ENCODE data around the gene RAB1B.

The RAB1B gene

DNA sequence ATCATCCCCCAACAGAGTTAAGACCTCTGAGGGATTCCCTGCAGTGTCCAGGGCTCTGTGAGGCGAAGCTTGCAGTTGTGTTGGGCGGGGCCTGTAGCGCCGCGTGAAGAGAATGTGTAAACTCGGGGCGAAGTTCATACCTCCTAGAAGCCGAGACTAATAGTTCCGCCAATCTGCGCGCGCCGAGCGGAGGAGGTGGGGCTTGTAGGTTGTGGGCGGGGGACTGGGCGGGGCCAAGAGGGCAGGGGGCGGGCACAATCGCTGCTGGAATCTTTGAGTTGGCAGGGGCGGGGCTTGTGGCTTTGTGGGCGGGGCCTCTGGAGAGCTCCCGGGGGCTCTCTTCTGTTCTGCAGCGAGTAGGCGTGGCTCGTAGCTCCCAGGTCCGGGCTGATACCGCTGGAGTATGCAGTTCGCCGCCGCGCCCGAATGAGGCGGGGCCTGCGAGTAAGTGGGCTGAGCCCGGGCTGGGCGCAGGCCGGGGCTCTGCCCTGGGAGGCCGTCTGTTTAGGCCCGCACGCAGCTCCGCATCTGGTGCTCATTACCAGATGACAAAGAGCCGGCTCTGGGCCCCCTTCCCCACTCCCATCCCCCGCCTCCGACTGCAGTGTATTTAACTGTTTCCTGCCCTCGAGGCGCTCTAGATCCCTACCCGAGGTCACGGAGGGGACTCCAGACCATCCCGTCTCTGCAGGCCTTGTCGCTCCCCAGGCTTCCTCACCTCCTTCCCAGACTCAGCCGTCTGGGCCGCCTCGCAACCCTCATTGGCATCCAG is 44.3 kb downstream of the RAB1B start:
- Histone ChIP-seq H3K36me3 (ENCODE audit: control insufficient read depth, insufficient read depth, low read length, severe bottlenecking) (peaks cover 13% of the 10 kb centered on the region), H3K9ac (ENCODE audit: low read length) (peak overlapping the region; percentile 98), H3K27me3 (replicated peaks; ENCODE audit: control insufficient read depth, insufficient read depth, low read length) (no peaks in the 10 kb centered on the region), H3K9me3 (ENCODE audit: control insufficient read depth, low read length) (no peaks in the 10 kb centered on the region), H3K4me1 (ENCODE audit: control insufficient read depth, insufficient read depth, low read length) (peaks cover 9% of the 10 kb centered on the region), H3K4me3 (ENCODE audit: low read length) (peak overlapping the region; percentile 98)
- DNase-seq (ENCODE audit: low read depth) = peak; percentile 100

DNA sequence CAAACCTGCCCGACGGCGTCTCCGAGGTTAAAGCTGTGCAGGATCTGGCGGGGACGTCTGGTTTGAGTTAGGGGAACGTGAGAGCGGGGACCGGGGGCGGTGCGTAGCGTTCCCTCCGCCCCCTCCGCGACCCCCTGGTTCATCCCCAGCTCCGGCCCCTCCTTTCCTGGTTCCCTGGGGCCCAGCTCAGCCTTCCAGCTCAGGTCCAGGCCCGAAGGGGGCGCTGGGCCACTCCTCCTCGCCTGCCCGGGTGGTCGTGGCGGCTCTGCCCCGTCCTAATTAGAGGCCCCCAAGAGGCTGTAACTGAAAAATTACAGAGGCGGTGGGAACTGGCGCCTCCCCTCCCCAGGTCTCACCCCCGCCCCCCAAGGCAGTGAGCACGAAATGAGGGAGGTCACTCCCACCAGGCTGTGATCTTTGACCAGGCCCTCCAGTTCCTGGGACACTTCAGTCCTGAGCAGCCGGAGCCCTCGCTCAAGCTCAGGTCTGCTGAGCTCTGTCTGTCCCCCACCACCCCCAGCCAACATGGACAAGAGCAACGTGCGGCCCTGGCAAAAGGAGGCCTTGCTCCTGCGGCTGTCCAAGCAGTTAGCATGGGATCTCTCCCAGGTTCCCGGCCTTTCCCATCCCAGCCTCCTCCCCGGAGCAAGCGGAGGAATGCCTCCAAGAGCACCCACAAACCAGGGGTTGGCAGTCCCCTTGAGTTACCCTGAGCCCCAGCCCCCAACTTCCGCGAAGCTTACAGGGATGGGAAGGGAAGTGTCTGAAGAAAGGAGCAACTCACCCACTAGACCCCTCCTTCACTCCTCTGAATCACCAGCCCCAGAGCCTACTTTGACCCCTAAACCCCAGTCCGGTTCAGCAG is 45.1 kb downstream of the RAB1B start:
- peaks cover 17% of the 10 kb centered on the region for H3K4me1 ChIP-seq (ENCODE audit: control insufficient read depth, insufficient read depth, low read length)

DNA sequence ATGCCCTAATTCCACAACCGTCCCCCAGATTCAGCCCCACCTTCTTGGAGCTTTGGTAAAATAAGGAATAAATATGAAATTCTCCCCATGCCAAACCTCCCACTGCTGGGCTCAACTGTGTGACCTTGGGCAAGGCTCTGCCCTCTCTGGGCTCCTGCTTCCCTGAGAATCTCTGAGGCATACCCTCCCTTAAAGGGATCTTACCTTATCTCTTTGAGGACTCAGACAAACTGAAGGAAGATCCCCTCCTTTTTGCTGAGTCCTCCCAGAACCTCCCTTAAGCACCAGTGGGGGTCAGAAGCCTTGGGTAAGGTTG is 45.7 kb downstream of the RAB1B start:
- Histone ChIP-seq H3K27me3 (replicated peaks; ENCODE audit: control insufficient read depth, insufficient read depth, low read length) (no peaks in the 10 kb centered on the region), H3K4me1 (ENCODE audit: control insufficient read depth, insufficient read depth, low read length) (peaks cover 23% of the 10 kb centered on the region), H3K4me3 (ENCODE audit: low read length) (peak overlapping the region; percentile 98), H3K9me3 (ENCODE audit: control insufficient read depth, low read length) (no peaks in the 10 kb centered on the region), H3K36me3 (ENCODE audit: control insufficient read depth, insufficient read depth, low read length, severe bottlenecking) (peaks cover 13% of the 10 kb centered on the region), H3K9ac (ENCODE audit: low read length) (peak overlapping the region; percentile 98)
- DNase-seq (ENCODE audit: low read depth) = no peak

More for the DNA sequence above, 45.1 kb downstream of the RAB1B start:
- no peaks in the 10 kb centered on the region for H3K9me3 ChIP-seq (ENCODE audit: control insufficient read depth, low read length)
- H3K27me3 ChIP-seq (replicated peaks; ENCODE audit: control insufficient read depth, insufficient read depth, low read length) = no peaks in the 10 kb centered on the region
- H3K36me3 ChIP-seq (ENCODE audit: control insufficient read depth, insufficient read depth, low read length, severe bottlenecking) = peaks cover 13% of the 10 kb centered on the region
- DNase-seq (ENCODE audit: low read depth) = peak; percentile 93
- peak overlapping the region; percentile 98 for H3K4me3 ChIP-seq (ENCODE audit: low read length)
- peak overlapping the region; percentile 98 for H3K9ac ChIP-seq (ENCODE audit: low read length)

DNA sequence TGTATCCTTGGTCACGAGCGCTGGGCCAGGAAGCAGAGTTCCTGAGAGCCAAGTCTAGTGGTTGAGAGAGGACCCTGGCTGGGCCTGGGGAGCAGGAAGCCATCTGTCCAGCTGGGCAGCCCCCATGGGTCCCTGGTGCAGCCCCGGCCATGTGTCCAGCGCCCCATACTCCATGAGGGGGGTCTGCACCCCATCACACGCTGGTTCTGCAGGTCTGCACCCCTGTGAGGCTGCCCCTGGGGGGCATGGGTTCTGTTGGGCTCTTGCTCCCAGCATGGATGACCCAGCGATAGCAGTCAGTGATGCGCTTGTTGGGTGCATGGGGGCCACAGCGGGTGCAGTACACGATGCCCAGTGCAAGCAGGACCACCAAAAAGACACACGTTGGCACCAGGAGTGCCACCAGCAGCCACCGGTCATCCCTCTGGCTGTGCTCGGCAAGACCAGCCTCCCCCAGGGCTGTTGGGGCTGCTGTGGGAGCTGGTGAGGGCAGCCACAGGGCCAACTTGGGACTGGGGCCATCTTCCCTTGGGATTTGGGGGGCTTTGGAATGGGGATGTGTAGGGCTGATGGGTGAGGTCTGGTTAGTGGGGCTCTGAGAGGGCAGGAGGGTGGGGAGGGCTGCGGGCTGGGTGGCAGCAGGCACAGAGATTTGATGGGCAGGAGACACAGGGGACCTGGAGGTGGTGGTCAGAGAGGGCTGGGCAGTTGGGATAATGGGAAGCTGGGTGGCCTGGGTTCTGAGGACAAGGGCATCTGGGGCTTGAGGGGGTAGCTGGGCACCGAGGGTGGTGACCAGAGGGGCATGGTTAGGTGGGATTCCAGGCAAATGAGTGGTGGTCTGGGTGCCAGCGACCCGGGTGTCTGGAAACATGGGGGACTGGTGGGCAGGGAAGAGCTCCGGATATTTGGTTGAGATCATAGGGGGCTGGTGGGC is 46.4 kb downstream of the RAB1B start:
- Histone ChIP-seq H3K9me3 (ENCODE audit: control insufficient read depth, low read length) (no peaks in the 10 kb centered on the region), H3K4me1 (ENCODE audit: control insufficient read depth, insufficient read depth, low read length) (peaks cover 24% of the 10 kb centered on the region), H3K9ac (ENCODE audit: low read length) (peak overlapping the region; percentile 98), H3K36me3 (ENCODE audit: control insufficient read depth, insufficient read depth, low read length, severe bottlenecking) (peaks cover 13% of the 10 kb centered on the region), H3K4me3 (ENCODE audit: low read length) (peak overlapping the region; percentile 98), H3K27me3 (replicated peaks; ENCODE audit: control insufficient read depth, insufficient read depth, low read length) (no peaks in the 10 kb centered on the region)
- no peak for DNase-seq (ENCODE audit: low read depth)

DNA sequence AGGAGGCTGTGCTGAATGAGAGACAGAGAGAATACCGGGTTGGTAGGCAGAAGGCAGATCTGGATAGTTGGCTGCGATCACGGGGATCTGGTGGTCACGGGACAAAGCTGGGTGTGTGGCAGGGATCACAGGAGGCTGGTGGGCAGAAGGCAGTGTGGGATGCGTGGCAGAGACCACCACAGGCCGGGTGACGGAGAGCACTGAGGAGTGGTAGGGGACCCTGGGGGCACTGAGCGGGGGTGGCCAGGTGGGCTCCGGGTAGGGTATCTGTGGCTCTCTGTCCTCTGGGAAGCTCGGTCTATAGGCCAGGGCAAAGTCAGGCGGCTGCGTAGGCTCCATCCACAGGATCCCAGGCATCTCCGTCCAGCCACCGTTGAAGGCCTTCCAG is 47.1 kb downstream of the RAB1B start:
- Histone ChIP-seq H3K36me3 (ENCODE audit: control insufficient read depth, insufficient read depth, low read length, severe bottlenecking) (peaks cover 13% of the 10 kb centered on the region), H3K27me3 (replicated peaks; ENCODE audit: control insufficient read depth, insufficient read depth, low read length) (no peaks in the 10 kb centered on the region), H3K9me3 (ENCODE audit: control insufficient read depth, low read length) (no peaks in the 10 kb centered on the region), H3K9ac (ENCODE audit: low read length) (peak overlapping the region; percentile 98), H3K4me3 (ENCODE audit: low read length) (peak overlapping the region; percentile 98), H3K4me1 (ENCODE audit: control insufficient read depth, insufficient read depth, low read length) (peaks cover 24% of the 10 kb centered on the region)
- DNase-seq (ENCODE audit: low read depth) = no peak

DNA sequence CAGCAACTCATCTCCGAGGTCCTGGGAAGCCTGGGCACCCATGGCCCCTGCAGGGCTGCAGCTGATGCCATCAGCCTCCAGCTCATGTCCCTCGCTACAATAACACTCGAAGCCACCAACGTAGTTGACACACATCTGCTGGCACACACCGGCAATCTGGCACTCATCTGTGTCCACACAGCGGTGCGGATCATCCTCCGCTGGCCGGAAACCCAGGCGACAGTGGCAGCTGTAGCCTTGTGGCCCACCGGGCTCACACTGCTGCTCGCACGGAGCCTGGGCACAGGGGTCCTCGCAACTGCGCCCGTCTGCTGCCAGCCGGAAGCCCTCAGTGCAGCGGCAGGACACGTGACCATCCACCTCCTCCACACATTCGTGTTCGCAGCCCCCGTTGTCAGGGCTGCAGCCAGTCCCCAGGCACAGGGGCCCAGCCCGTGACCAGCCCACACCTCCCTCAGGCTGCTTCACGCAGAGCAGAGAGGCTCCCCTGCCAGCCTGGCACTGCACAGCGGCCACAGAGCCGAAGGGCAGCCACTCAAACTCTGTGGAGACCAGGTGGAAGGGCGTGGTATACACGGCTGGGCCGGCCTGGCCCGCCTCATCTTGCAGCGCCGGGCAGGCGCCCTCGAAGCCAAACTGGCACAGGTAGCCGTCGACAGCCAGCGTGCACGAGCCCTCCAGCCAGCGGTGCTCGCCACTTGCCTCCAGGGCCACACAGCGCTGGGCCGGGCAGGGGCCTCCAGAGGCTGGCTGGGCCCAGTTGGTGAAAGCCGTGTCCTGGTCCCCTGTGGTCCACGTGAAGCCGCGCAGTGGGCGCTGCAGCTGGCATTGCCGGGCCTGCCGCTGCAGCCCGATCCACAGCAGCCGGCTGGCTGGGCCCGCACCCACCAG is 47.7 kb downstream of the RAB1B start:
- Histone ChIP-seq H3K4me3 (ENCODE audit: low read length) (peak overlapping the region; percentile 98), H3K27me3 (replicated peaks; ENCODE audit: control insufficient read depth, insufficient read depth, low read length) (no peaks in the 10 kb centered on the region), H3K9me3 (ENCODE audit: control insufficient read depth, low read length) (no peaks in the 10 kb centered on the region), H3K9ac (ENCODE audit: low read length) (peak overlapping the region; percentile 98), H3K4me1 (ENCODE audit: control insufficient read depth, insufficient read depth, low read length) (peaks cover 24% of the 10 kb centered on the region), H3K36me3 (ENCODE audit: control insufficient read depth, insufficient read depth, low read length, severe bottlenecking) (peaks cover 13% of the 10 kb centered on the region)
- DNase-seq (ENCODE audit: low read depth) = peak; percentile 44

DNA sequence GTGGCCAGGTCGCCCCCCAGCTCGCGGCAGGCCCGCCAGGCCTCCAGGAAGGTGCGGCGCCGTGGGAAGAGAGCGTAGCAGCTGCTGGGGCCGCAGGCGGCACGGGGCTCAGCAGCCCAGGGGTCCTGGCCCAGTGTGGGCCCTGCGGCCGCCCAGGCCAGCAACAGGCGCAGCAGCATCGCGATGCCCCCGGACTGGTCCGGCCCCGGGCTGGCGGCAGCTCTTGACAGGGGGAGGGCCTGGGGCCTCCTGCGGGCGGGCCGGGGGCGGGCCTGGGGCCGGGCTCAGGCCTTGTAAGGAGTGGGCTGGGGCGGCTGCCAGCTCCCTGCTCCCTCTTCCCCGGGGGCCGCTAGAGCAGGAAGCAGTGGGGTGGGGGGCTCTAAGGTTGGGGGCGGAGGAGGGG is 48.4 kb downstream of the RAB1B start, which contains the start of gene CD248:
Gene CD248 (minus strand): TSS at position 196 of the 403 bp plus-strand sequence. CDS start 17 bp downstream, at position 179.
- H3K9me3 ChIP-seq (ENCODE audit: control insufficient read depth, low read length) = no peaks in the 10 kb centered on the region
- peaks cover 31% of the 10 kb centered on the region for H3K4me1 ChIP-seq (ENCODE audit: control insufficient read depth, insufficient read depth, low read length)
- H3K9ac ChIP-seq (ENCODE audit: low read length) = peak within 1 kb of the TSS; percentile 98
- peak within 1 kb of the TSS; percentile 98 for H3K4me3 ChIP-seq (ENCODE audit: low read length)
- peaks cover 13% of the 10 kb centered on the region for H3K36me3 ChIP-seq (ENCODE audit: control insufficient read depth, insufficient read depth, low read length, severe bottlenecking)
- no peaks in the 10 kb centered on the region for H3K27me3 ChIP-seq (replicated peaks; ENCODE audit: control insufficient read depth, insufficient read depth, low read length)
- peak; percentile 85 for DNase-seq (ENCODE audit: low read depth)

DNA sequence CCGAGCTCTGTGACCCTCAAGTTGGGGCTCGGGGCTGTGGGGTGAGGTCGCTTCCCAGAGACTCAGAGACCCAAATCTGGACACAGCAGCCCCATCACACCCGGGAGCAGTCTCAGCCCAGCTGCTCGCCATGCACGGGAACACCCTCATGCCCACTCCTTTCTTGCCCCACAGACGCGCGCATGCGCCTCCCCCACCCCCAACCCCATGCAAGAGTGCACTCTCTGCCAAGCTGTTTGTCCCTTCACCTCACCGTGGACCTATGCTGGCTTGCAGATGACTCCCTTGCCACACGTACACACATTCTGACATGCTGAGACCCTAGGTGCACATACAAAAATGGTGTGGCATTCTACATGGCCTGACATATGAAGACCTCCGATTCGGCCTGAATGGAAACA is 48.9 kb downstream of the RAB1B start:
- H3K27me3 ChIP-seq (replicated peaks; ENCODE audit: control insufficient read depth, insufficient read depth, low read length) = no peaks in the 10 kb centered on the region
- H3K9ac ChIP-seq (ENCODE audit: low read length) = peak overlapping the region; percentile 86
- H3K9me3 ChIP-seq (ENCODE audit: control insufficient read depth, low read length) = no peaks in the 10 kb centered on the region
- H3K4me1 ChIP-seq (ENCODE audit: control insufficient read depth, insufficient read depth, low read length) = peaks cover 35% of the 10 kb centered on the region
- DNase-seq (ENCODE audit: low read depth) = peak; percentile 69
- peaks cover 13% of the 10 kb centered on the region for H3K36me3 ChIP-seq (ENCODE audit: control insufficient read depth, insufficient read depth, low read length, severe bottlenecking)
- peak overlapping the region; percentile 76 for H3K4me3 ChIP-seq (ENCODE audit: low read length)

DNA sequence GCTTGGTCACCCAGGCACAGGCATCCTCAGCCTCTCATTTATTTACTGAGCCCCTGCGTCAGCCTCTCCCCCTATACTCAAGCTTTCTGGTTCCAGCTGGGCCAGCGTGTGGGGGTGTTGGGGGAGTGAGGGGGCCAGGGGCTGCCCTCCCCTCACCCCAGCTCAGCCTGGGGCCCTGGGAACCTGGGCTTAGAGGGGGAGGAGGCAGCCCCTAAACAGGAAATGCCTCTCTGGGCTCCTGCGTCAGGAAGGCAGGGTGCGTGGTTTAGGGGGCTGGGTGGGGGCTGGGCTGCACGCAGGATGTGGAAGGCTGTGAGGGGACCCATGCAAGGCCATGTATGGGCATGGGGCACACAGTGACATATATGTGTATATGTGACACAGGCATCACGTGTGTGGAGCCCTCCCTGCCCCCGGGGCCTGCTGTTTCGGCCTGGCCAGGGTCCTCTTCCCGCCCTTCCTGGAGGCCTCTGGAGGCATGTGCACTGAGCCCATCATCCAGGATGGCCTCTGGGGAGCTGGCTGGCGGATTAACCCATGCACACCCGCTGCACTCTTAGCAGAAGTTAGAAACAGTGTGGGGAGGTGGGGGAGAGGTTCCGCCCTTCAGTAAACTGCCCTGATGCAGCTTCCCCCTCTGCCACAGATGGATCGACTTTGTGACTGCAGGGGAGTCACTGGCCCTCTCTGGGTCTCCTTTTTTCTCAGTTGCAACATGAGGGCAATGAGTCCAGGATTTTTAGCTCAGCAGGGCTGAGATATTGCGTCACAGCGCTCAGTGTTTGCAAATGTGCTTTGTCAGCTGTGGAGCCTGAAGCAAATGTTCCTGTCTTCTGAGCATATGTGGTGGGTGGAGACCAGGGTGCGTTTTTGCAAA is 49.5 kb downstream of the RAB1B start:
- peak overlapping the region; percentile 86 for H3K9ac ChIP-seq (ENCODE audit: low read length)
- peaks cover 13% of the 10 kb centered on the region for H3K36me3 ChIP-seq (ENCODE audit: control insufficient read depth, insufficient read depth, low read length, severe bottlenecking)
- no peaks in the 10 kb centered on the region for H3K9me3 ChIP-seq (ENCODE audit: control insufficient read depth, low read length)
- peaks cover 39% of the 10 kb centered on the region for H3K4me1 ChIP-seq (ENCODE audit: control insufficient read depth, insufficient read depth, low read length)
- DNase-seq (ENCODE audit: low read depth) = peak; percentile 95
- H3K27me3 ChIP-seq (replicated peaks; ENCODE audit: control insufficient read depth, insufficient read depth, low read length) = no peaks in the 10 kb centered on the region
- peak overlapping the region; percentile 76 for H3K4me3 ChIP-seq (ENCODE audit: low read length)

All from adipocyte (in vitro differentiated cells).